Panc1 (cell line): ENCODE results near the gene MAD1L1. TPM values are rescaled to one million over a fixed set of nuclear protein-coding genes. Genes with fewer than 3 reads are reported as not detected.
A peak's percentile ranks its signal among the peaks of the same experiment; 100 is the strongest.

Experiments used
- ATAC-seq: fragments of 200-7000 bp; cut with Tn5 transposase; 2 replicates; pipeline ENCODE4 v1.9.1; 2020; ENCODE audit warnings: mild to moderate bottlenecking, moderate library complexity
- BruUV-seq: library from RNA; stranded (reverse); fragments of 400-500 nt; replicated peaks from 2 replicates; lab custom pipeline; 2021; lab: Mats Ljungman, UMichigan
- CTCF ChIA-PET: fragments of 300-600 bp; sonication (Branson Sonifier 250); formaldehyde crosslinking; loops from one replicate; lab custom pipeline; 2022; ENCODE audit warnings: antibody characterized with exemption; lab: Charles Lee
- POLR2A ChIA-PET: fragments of 300-600 bp; sonication (Branson Sonifier 250); formaldehyde crosslinking; loops from one replicate; lab custom pipeline; 2022; ENCODE audit warnings: antibody characterized with exemption; lab: Charles Lee
- DNase-seq: peaks from one replicate; pipeline ENCODE4 v3.0.0-alpha.2; 2010; ENCODE audit warnings: low read depth, low spot score
- H3K27ac ChIP-seq: 2 replicates; pipeline ENCODE4 v1.5.1; 2011; ENCODE audit warnings: mild to moderate bottlenecking, low read length, inconsistent platforms
- H3K27me3 ChIP-seq: fragments of 200-500 bp; sonication (Bioruptor generic); 2 replicates; pipeline ENCODE4 v1.6.0; 2014; ENCODE audit warnings: low read length, inconsistent platforms; ENCODE audit not compliant: control insufficient read depth, insufficient read depth
- H3K36me3 ChIP-seq: fragments of 200-500 bp; sonication (Bioruptor generic); 2 replicates; pipeline ENCODE4 v1.5.1; 2014; ENCODE audit warnings: inconsistent platforms, mild to moderate bottlenecking, low read length, moderate library complexity; ENCODE audit not compliant: control insufficient read depth, insufficient read depth
- H3K4me1 ChIP-seq: 2 replicates; pipeline ENCODE4 v1.5.1; 2011; ENCODE audit warnings: inconsistent platforms, mild to moderate bottlenecking, low read length, moderate library complexity; ENCODE audit not compliant: control insufficient read depth, insufficient read depth
- H3K4me3 ChIP-seq, 2 experiments: 2 replicates each; pipeline ENCODE4 v1.5.1; 2011 to 2012; ENCODE audit warnings: low read depth in 2 of 2, low read length in 2 of 2, mild to moderate bottlenecking in 2 of 2, inconsistent platforms in 1 of 2, moderate library complexity in 1 of 2
- H3K9me3 ChIP-seq: fragments of 200-500 bp; sonication (Bioruptor generic); 2 replicates; pipeline ENCODE4 v1.5.1; 2014; ENCODE audit warnings: low read depth, mild to moderate bottlenecking, inconsistent platforms, low read length, moderate library complexity; ENCODE audit not compliant: control insufficient read depth, insufficient read depth
- CTCF ChIP-seq: fragments of 450-650 bp; IDR thresholded peaks from 2 replicates; pipeline ENCODE4 v1.5.1; 2017; ENCODE audit warnings: mild to moderate bottlenecking
- POLR2AphosphoS5 ChIP-seq: IDR thresholded peaks from 2 replicates; pipeline ENCODE4 v1.6.1; 2012; ENCODE audit warnings: mild to moderate bottlenecking, low read depth, low read length, moderate library complexity
- REST ChIP-seq, 2 experiments: IDR thresholded peaks; 2 replicates each; pipeline ENCODE4 v1.6.1; 2011 to 2012; ENCODE audit warnings: low read depth in 2 of 2, control low read depth in 1 of 2, low read length in 1 of 2, mild to moderate bottlenecking in 1 of 2, moderate library complexity in 1 of 2; ENCODE audit not compliant: insufficient read depth in 1 of 2
- SIN3A ChIP-seq: IDR thresholded peaks from 2 replicates; pipeline ENCODE4 v1.6.1; 2012; ENCODE audit warnings: low read depth, mild to moderate bottlenecking, low read length, moderate library complexity, borderline replicate concordance; ENCODE audit not compliant: insufficient read depth
- TCF7L2 ChIP-seq: IDR thresholded peaks from 2 replicates; pipeline ENCODE4 v1.6.1; 2011; ENCODE audit warnings: mild to moderate bottlenecking, low read depth, low read length, inconsistent platforms
- in situ Hi-C: cut with HindIII; loops from 2 replicates; pipeline ENCODE4 v1.10.0; 2016; ENCODE audit warnings: low sequenced_read_pairs, low pct_unique_long_range_greater_than_20kb
- intact Hi-C: fragments of 100-400 bp; cut with micrococcal nuclease; formaldehyde crosslinking; loops from one replicate; pipeline ENCODE4 v1.10.0; 2022; ENCODE audit not compliant: unreplicated experiment
- total RNA-seq: library from RNA; stranded (reverse); gene quantifications from one replicate; pipeline ENCODE4 v1.2.1, GENCODE V29; 2021; ENCODE audit not compliant: unreplicated experiment

Gene MAD1L1
- total RNA-seq, 1 experiment from 2014 or later: 70.8 TPM

- in situ Hi-C loops: no loop called here
- H3K27ac ChIP-seq: no peak overlapping the region
- no peaks in the 10 kb centered on the region for H3K27me3 ChIP-seq
- H3K36me3 ChIP-seq: no peaks in the 10 kb centered on the region
- no peak overlapping the region for H3K4me3 ChIP-seq
- POLR2A ChIA-PET: no interaction called here
- CTCF ChIA-PET: no interaction called here
- H3K9me3 ChIP-seq: no peaks in the 10 kb centered on the region
- no peaks in the 10 kb centered on the region for H3K4me1 ChIP-seq
- ATAC-seq (0 out of 2 replicates have a peak, but pooled peaks have one; percentile 11), DNase-seq (no peak)
- TF ChIP-seq TCF7L2 (no peak), CTCF (no peak), REST (IDR thresholded peaks at IDR 0.05; ENCODE audit: insufficient read depth in 1 of 2, low read depth in 2 of 2, low read length in 1 of 2) (no peak), SIN3A (no peak), POLR2AphosphoS5 (no peak)
- no TSS peak for BruUV-seq
- intact Hi-C loops: no loop called here
Measured at GRCh38 chr7:1988533-1988930, 244.2 kb downstream of the MAD1L1 start.

- DNase-seq: no peak
- Histone ChIP-seq H3K27ac (no peak overlapping the region), H3K36me3 (no peaks in the 10 kb centered on the region), H3K9me3 (no peaks in the 10 kb centered on the region), H3K4me3 (no peak overlapping the region), H3K4me1 (no peaks in the 10 kb centered on the region), H3K27me3 (no peaks in the 10 kb centered on the region)
- no peak for TF ChIP-seq SIN3A
- no peak for TF ChIP-seq POLR2AphosphoS5
- no peak for TF ChIP-seq REST (IDR thresholded peaks at IDR 0.05; ENCODE audit: insufficient read depth in 1 of 2, low read depth in 2 of 2, low read length in 1 of 2)
- TF ChIP-seq TCF7L2: no peak
- TF ChIP-seq CTCF: no peak
- peak; percentile 9; the same call in 1 of the 2 replicates for ATAC-seq
- in situ Hi-C loops: no loop called here
- CTCF ChIA-PET: no interaction called here
- BruUV-seq: no TSS peak
- POLR2A ChIA-PET: no interaction called here
- intact Hi-C loops: no loop called here
Measured at GRCh38 chr7:1987591-1988532, 244.9 kb downstream of the MAD1L1 start.
